ENCODE results near the gene ARHGEF16. TPM values are rescaled to one million over a fixed set of nuclear protein-coding genes. Genes with fewer than 3 reads are reported as not detected.

Gene ARHGEF16
- total RNA-seq, 2 donors from 2014 or later = 17.1 to 22.1 TPM

DNA sequence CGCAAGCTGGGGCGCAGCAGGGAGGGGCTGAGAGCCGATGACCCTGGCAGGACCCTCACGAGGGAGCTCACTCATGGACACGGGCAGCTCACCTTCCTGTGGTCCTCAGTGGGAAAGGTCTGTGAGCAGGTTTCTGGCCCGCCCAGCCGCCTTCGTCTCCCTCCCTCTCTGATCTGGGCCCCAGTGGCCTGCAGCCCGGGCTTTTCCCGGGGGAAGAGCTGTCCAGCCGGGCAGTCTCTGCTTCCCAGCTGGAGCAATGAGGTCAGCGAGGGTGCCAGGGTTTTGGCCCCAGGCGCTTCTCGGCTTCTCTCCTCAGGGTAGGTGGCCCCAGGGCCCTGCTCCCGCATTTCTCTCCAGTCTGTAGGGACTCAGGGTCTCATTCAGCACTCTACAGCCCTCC lies 22.2 kb upstream of the ARHGEF16 start:
- DNase-seq = no peak
- no peak overlapping the region for H3K27ac ChIP-seq
- no peaks in the 10 kb centered on the region for H3K27me3 ChIP-seq
- TF ChIP-seq POLR2A (IDR thresholded peaks at IDR 0.05) = no peak
- TF ChIP-seq, protein P1, sequence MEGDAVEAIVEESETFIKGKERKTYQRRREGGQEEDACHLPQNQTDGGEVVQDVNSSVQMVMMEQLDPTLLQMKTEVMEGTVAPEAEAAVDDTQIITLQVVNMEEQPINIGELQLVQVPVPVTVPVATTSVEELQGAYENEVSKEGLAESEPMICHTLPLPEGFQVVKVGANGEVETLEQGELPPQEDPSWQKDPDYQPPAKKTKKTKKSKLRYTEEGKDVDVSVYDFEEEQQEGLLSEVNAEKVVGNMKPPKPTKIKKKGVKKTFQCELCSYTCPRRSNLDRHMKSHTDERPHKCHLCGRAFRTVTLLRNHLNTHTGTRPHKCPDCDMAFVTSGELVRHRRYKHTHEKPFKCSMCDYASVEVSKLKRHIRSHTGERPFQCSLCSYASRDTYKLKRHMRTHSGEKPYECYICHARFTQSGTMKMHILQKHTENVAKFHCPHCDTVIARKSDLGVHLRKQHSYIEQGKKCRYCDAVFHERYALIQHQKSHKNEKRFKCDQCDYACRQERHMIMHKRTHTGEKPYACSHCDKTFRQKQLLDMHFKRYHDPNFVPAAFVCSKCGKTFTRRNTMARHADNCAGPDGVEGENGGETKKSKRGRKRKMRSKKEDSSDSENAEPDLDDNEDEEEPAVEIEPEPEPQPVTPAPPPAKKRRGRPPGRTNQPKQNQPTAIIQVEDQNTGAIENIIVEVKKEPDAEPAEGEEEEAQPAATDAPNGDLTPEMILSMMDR (IDR thresholded peaks at IDR 0.05) = no peak
- intact Hi-C loops (cut with DNase I) = loop anchor here (5.0 kb wide), 1 partner anchor 420 kb away; no protein-coding TSS in a partner anchor
- 87% methylated on average over 8 to 15 of the region's 15 CpGs for WGBS, 2 donors
- ATAC-seq = no peak
- H3K9me3 ChIP-seq = no peaks in the 10 kb centered on the region
- H3K4me1 ChIP-seq = no peaks in the 10 kb centered on the region
- no peaks in the 10 kb centered on the region for H3K36me3 ChIP-seq (replicated peaks in 1 of 2; ENCODE audit: insufficient read depth in 1 of 2, low read depth in 2 of 2)
- H3K4me3 ChIP-seq = no peak overlapping the region

DNA sequence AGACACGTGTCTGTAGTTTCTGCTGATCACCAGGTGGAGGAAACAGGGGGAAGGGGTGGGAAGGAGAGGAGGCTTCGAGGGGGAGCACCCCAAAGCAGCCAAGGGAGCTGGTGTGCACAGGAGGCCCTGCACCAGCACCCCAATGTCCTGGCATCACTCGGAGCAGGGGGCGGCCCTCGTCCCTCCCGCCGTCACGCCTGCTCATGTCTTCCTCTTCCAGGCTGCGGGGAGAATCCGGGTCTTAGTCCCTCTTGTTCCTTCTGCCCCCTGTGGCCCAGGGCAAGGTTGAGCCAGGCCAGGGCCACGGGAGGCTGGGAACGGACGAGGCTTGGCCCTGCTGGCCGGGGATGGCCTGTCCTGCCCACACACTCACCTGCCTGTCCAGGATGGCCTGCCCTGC lies 21.4 kb upstream of the ARHGEF16 start:
- TF ChIP-seq, protein P1 (IDR thresholded peaks at IDR 0.05) = no peak
- TF ChIP-seq POLR2A (IDR thresholded peaks at IDR 0.05) = no peak
- Histone ChIP-seq H3K9me3 (no peaks in the 10 kb centered on the region), H3K36me3 (replicated peaks in 1 of 2; ENCODE audit: insufficient read depth in 1 of 2, low read depth in 2 of 2) (no peaks in the 10 kb centered on the region), H3K27me3 (no peaks in the 10 kb centered on the region), H3K27ac (no peak overlapping the region), H3K4me1 (no peaks in the 10 kb centered on the region), H3K4me3 (no peak overlapping the region)
- no peak for DNase-seq
- WGBS, 2 donors = 84 to 86% methylated on average over 13 to 14 of the region's 14 CpGs
- intact Hi-C loops (cut with DNase I) = loop anchor here (5.0 kb wide), 1 partner anchor 421 kb away; no protein-coding TSS in a partner anchor
- no peak for ATAC-seq

DNA sequence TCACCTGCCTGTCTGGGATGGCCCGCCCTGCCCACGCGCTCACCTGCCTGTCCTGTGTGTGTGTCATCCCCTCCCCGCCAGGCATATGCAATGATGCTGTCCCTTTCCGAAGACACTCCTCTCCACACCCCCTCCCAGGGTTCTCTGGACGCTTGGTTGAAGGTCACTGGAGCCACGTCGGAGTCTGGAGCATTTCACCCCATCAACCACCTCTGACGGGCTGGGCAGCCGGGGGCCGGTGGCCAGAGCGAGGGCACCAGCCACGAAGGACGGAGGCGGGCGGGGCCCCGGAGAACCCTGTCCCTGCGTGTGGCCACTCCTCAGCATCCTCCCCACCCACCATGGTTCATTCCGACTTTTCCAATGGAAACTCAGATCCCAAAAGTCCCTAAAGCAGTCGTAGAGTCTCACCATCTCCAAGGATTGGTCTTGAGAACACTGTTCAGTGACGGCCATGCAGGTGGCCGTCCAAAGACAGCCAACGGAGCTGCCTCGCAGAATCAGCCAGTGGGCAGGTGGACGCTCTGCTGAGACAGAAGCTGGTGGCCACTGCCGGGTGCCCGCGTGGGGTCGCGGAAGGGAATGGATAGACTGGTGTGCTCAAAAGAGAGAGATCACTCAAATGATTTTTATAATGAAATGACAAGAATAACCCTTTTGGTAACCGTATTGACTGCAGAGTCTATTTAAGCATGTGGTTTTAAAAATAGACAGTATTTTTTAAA lies 20.7 kb upstream of the ARHGEF16 start:
- TF ChIP-seq, protein P1 (IDR thresholded peaks at IDR 0.05) = no peak
- TF ChIP-seq POLR2A (IDR thresholded peaks at IDR 0.05) = no peak
- ATAC-seq (no peak), DNase-seq (no peak)
- Histone ChIP-seq H3K4me3 (no peak overlapping the region), H3K27me3 (no peaks in the 10 kb centered on the region), H3K27ac (no peak overlapping the region), H3K36me3 (replicated peaks in 1 of 2; ENCODE audit: insufficient read depth in 1 of 2, low read depth in 2 of 2) (no peaks in the 10 kb centered on the region), H3K4me1 (no peaks in the 10 kb centered on the region), H3K9me3 (no peaks in the 10 kb centered on the region)
- intact Hi-C loops (cut with DNase I) = loop anchor here (5.0 kb wide), 1 partner anchor 421 kb away; no protein-coding TSS in a partner anchor
- 89 to 95% methylated on average over 23 to 31 of the region's 31 CpGs for WGBS, 2 donors

DNA sequence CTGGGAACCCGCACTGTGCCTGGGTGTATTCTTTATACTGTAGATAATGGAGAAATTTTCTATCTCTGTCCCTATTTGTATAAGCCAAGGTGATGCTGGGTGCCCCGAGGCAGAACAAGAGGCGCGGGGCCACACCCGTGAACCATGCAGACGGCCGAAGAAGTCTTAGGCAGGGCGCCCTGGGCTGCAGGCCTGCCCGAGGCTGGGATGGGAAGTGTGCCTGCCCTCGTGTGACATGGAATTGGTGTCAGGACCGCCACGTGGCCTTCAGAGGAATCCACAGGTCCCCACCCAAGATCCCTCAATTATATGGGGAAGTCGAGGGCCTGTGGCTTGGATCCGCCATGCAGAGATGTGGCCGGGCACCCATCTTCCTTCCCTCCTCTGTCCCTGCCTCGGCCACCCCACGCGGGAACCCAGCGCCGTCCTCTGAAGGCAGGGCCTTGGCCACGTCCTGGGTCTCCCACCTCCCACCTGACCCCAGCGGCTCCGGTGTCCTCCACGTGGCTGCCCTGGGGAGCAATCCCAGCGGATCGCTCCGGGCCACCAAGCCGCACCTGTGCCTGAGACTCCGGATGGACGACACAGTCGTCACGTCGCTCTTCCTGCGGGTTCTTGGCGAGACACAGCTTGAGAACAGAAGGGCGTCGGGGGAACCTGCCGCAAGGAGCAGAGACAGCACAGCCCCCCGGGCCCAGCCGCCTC lies 19.9 kb upstream of the ARHGEF16 start:
- no peaks in the 10 kb centered on the region for H3K4me1 ChIP-seq
- ATAC-seq (no peak), DNase-seq (no peak)
- 88% methylated on average over 35 to 40 of the region's 40 CpGs for WGBS, 2 donors
- H3K36me3 ChIP-seq (replicated peaks in 1 of 2; ENCODE audit: insufficient read depth in 1 of 2, low read depth in 2 of 2) = no peaks in the 10 kb centered on the region
- intact Hi-C loops (cut with DNase I) = loop anchor here (5.0 kb wide), 1 partner anchor 422 kb away; no protein-coding TSS in a partner anchor
- H3K27me3 ChIP-seq = no peaks in the 10 kb centered on the region
- H3K9me3 ChIP-seq = no peaks in the 10 kb centered on the region
- no peak for TF ChIP-seq POLR2A (IDR thresholded peaks at IDR 0.05)
- TF ChIP-seq, protein P1 (IDR thresholded peaks at IDR 0.05) = no peak
- no peak overlapping the region for H3K27ac ChIP-seq
- no peak overlapping the region for H3K4me3 ChIP-seq

Measured in body of pancreas (tissue), 4 donors.